ENCODE results near the gene CRACR2A.

CRACR2A gene

DNA sequence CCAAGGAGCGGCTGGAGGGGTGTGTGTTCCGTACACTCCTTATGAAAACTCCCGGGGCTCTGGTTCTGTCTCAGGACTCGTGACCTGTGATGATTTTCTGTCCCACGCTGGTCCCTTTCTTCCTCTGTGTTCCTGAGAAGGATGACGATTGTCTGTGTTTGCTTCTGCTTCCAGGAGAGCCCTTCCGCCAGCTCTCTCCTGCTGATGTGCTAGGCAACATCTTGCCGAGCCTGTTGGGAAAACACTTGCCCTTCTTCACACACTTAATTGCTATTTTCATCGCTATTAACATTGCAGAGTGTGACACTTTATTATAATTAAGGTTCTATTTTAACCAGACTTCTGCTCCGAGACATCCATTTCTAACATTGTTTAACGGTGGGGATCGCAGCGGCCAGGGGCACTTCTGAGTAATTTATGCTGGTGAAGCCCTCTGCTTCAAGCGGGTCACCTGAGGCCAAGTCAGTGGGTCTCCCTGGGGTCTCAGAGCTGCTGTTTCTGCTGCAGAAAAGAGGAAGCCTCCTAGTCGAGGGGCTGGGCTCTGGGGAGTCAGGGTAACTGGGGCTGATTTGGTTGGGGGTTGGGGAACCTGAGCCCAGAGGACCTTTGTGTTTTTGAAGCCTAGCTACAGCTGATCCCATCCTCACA is 173.3 kb downstream of the CRACR2A start:
- TF ChIP-seq, protein P1, sequence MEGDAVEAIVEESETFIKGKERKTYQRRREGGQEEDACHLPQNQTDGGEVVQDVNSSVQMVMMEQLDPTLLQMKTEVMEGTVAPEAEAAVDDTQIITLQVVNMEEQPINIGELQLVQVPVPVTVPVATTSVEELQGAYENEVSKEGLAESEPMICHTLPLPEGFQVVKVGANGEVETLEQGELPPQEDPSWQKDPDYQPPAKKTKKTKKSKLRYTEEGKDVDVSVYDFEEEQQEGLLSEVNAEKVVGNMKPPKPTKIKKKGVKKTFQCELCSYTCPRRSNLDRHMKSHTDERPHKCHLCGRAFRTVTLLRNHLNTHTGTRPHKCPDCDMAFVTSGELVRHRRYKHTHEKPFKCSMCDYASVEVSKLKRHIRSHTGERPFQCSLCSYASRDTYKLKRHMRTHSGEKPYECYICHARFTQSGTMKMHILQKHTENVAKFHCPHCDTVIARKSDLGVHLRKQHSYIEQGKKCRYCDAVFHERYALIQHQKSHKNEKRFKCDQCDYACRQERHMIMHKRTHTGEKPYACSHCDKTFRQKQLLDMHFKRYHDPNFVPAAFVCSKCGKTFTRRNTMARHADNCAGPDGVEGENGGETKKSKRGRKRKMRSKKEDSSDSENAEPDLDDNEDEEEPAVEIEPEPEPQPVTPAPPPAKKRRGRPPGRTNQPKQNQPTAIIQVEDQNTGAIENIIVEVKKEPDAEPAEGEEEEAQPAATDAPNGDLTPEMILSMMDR (IDR thresholded peaks at IDR 0.05; ENCODE audit: extremely low read depth, insufficient read depth, missing control alignments), result no peak
- DNase-seq (ENCODE audit: low spot score), result no peak
- in situ Hi-C loops (cut with MboI; ENCODE audit: low pct_unique_long_range_greater_than_20kb, low sequenced_read_pairs, unreplicated experiment), result no loop called here

DNA sequence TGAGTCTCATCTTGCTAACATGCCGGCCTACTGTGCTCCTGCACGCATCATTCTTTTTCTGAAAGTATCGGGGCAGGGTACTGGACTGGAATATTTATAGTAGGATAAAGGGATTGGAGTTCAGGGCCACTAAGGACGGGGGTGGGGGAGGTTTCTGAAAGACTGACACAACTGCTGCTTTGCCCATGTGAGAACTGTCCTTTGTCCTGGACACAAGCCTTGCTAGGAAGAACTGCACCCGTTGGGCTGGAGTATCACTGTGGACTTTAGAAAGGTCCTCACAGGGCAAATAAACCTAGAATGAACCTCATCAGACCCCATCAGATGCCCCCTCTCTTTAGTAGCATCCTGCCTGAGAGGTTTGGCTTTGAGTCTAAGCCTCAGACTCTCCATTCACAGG is 174.4 kb downstream of the CRACR2A start:
- in situ Hi-C loops (cut with MboI; ENCODE audit: low pct_unique_long_range_greater_than_20kb, low sequenced_read_pairs, unreplicated experiment), result no loop called here
- DNase-seq (ENCODE audit: low spot score), result no peak
- TF ChIP-seq, protein P1 (IDR thresholded peaks at IDR 0.05; ENCODE audit: extremely low read depth, insufficient read depth, missing control alignments), result no peak

DNA sequence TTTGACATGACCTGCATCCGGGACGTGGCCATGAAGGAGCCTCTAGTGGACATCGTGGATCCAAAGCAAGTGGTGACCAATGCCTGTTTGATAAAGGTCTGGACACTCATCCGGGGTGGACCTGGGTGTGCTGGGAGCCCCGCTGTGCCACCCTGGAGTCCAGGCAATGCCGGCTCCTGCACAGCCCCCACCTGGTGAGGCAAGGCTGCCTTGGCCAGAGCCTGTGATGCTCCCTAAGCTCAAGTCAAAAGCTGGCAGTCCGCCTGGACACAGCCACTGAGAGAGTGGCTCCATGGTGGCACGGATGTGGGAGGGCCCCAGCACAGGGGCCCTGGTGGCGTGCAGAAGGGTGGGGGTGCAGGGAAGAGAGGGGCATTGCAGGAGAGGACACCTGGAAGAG is 176.0 kb downstream of the CRACR2A start:
- DNase-seq (ENCODE audit: low spot score), result no peak
- TF ChIP-seq, protein P1 (IDR thresholded peaks at IDR 0.05; ENCODE audit: extremely low read depth, insufficient read depth, missing control alignments), result no peak
- in situ Hi-C loops (cut with MboI; ENCODE audit: low pct_unique_long_range_greater_than_20kb, low sequenced_read_pairs, unreplicated experiment), result no loop called here

DNA sequence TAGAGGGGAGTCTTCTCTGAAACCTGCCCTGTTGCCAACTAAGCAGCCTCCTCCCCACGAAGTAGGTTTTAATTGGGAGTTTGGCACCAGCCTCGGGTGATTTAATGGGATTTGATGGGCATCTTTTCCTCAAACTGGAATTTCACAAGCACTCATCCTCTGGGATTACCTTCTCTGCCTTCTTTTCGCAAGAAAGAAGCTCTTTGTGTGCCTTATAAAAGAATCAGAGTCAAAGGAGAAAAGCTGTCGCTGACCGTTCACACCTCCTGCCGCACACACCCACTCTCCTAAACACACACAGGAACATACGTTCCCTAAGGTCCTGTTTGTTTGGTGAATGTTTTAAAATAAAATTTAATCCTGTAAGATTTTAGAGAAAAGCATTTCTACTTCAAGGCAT is 177.9 kb downstream of the CRACR2A start:
- in situ Hi-C loops (cut with MboI; ENCODE audit: low pct_unique_long_range_greater_than_20kb, low sequenced_read_pairs, unreplicated experiment), result no loop called here
- TF ChIP-seq, protein P1 (IDR thresholded peaks at IDR 0.05; ENCODE audit: extremely low read depth, insufficient read depth, missing control alignments), result no peak
- DNase-seq (ENCODE audit: low spot score), result no peak

DNA sequence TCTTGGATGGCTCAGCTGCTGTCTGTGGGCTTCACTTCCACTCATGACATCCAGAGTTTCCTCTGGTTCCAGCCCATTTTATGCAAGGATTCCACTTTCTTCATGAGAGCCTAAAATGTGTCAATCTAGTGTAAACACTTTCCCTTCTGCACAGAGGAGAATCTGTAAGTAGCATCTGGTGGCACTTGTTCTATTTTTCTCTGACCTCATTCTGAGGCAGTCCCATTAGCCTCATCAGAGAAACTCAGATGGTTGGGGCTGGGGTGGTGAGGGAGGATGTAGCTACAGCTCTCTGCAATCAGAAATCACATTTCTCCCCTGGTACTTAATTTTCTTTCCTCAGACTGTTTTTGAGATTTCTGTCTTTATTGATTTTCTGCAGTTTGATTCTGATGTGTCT is 180.3 kb downstream of the CRACR2A start:
- no peak for DNase-seq (ENCODE audit: low spot score)
- in situ Hi-C loops (cut with MboI; ENCODE audit: low pct_unique_long_range_greater_than_20kb, low sequenced_read_pairs, unreplicated experiment), result no loop called here
- TF ChIP-seq, protein P1 (IDR thresholded peaks at IDR 0.05; ENCODE audit: extremely low read depth, insufficient read depth, missing control alignments), result no peak

DNA sequence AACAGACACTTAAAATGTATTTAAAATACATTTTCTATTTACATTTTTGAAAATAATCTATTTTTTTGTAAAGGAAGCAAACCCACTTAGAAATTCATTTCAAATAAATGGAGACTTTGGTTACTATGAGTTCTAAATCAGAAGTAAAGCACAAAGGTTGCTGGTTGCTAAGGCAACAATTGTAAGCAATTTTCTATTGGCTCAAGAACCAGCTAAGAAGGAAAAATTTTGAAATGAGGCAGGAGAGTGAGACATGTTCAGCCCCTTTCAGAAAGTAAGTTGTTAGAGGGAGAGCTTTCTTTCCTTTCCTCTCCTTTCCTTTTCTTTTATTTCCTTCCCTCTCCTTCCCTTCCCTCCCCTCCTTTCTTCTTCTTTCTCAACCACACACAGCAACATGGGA is 181.2 kb downstream of the CRACR2A start:
- DNase-seq (ENCODE audit: low spot score), result no peak
- TF ChIP-seq, protein P1 (IDR thresholded peaks at IDR 0.05; ENCODE audit: extremely low read depth, insufficient read depth, missing control alignments), result no peak
- in situ Hi-C loops (cut with MboI; ENCODE audit: low pct_unique_long_range_greater_than_20kb, low sequenced_read_pairs, unreplicated experiment), result no loop called here

Data from GM13977 (cell line).